Ovary (tissue), 9 donors: ENCODE data around the gene CHCHD3. TPM values are rescaled to one million over a fixed set of nuclear protein-coding genes. Genes with fewer than 3 reads are reported as not detected.

ENCODE experiments used
- DNase-seq, 5 donors: peaks; one replicate each; pipeline ENCODE4 v3.0.0-alpha.2; 2019 to 2020
- H3K27ac ChIP-seq, 2 donors: fragments of 200-600 bp; one replicate each; pipeline versions ENCODE4 v1.5.1 to v1.8.0; 2019 to 2022
- H3K27me3 ChIP-seq: fragments of 200-600 bp; one replicate; pipeline ENCODE4 v1.8.0; 2022
- H3K36me3 ChIP-seq: fragments of 200-600 bp; sonication (generic); one replicate; pipeline ENCODE4 v1.5.1; 2019
- H3K4me1 ChIP-seq: one replicate; pipeline ENCODE4 v1.8.1; 2013; ENCODE audit warnings: mild to moderate bottlenecking, moderate library complexity; ENCODE audit not compliant: insufficient read depth
- H3K4me3 ChIP-seq: fragments of 200-600 bp; sonication (generic); one replicate; pipeline ENCODE4 v1.5.1; 2017
- H3K9me3 ChIP-seq, 2 donors: fragments of 200-600 bp in 1 of 2; sonication (generic) in 1 of 2; one replicate each; pipeline versions ENCODE4 v1.5.1 to v1.8.1; 2013 to 2019; ENCODE audit warnings: mild to moderate bottlenecking in 1 of 2, moderate library complexity in 1 of 2
- EP300 ChIP-seq: sonication (generic); formaldehyde crosslinking; IDR thresholded peaks from one replicate; pipeline ENCODE4 v1.6.1; 2017; ENCODE audit warnings: antibody characterized with exemption
- POLR2A ChIP-seq: fragments of 450-650 bp; IDR thresholded peaks from one replicate; pipeline ENCODE4 v1.6.1; 2017; ENCODE audit warnings: antibody characterized with exemption, mild to moderate bottlenecking, moderate library complexity
- WGBS, 3 donors: extraction: QIAGEN DNeasy Blood & Tissue Kit in 1 of 3; methylation state at CpG; one replicate each; pipeline versions ENCODE4 v1.1.5 to v1.1.7; 2013 to 2017; 5-methylcytosine and 5-hydroxymethylcytosine counted together
- intact Hi-C, 4 donors: fragments of 100-400 bp; cut with DNase I; formaldehyde crosslinking; loops; one replicate each; pipeline versions ENCODE4 v1.11.0 to v1.15.1; 2022 to 2023
- polyA plus RNA-seq, 2 donors: library from polyadenylated mRNA; stranded (reverse); fragments of 200-250 nt in 1 of 2; fragments of 350-450 nt in 1 of 2; fragmentation: Illumina TruSeq in 1 of 2; extraction: RNeasy Lipid Tissue Mini Kit (QIAGEN cat#74804) in 1 of 2; gene quantifications; one replicate each; pipeline ENCODE4 v1.2.3, GENCODE V29; 2013 to 2014
- total RNA-seq, 7 donors: library from RNA; depleted of rRNA in 2 of 7; stranded (reverse); fragments of >200 nt in 2 of 7; fragmentation: NEBNext Ultra II Directional in 3 of 7; extraction: Animal tissue kit (Norgen Biotek cat#: 25700) in 3 of 7; gene quantifications; one replicate each; pipeline versions ENCODE4 v1.1.0 to v1.2.4, GENCODE V29; 2016 to 2023
- TF ChIP-seq, protein P1 (sequence below), 3 donors: fragments of 450-650 bp in 2 of 3; fragments of 200-600 bp in 1 of 3; IDR thresholded peaks; one replicate each; pipeline versions ENCODE4 v1.5.1 to v1.8.0; 2016 to 2022; ENCODE audit warnings: antibody characterized with exemption in 3 of 3, mild to moderate bottlenecking in 1 of 3
- donor health status: DM: no; HTN: no; CAD: no; lungs with moderate emphysema.
- donor health status: DM: no; HTN: no; CAD: no.
- donor health status: Bipolar disorder and iron deficiency.
- donor health status: DM: yes; HTN: yes; CAD: no.
- donor health status: DM: no; HTN: no; CAD: no.
- donor health status: DM: yes; HTN: yes; CAD: no.

The CHCHD3 gene
- total and polyA plus RNA-seq, 9 donors, result 31.4 to 59.1 (median 36.7) TPM

DNA sequence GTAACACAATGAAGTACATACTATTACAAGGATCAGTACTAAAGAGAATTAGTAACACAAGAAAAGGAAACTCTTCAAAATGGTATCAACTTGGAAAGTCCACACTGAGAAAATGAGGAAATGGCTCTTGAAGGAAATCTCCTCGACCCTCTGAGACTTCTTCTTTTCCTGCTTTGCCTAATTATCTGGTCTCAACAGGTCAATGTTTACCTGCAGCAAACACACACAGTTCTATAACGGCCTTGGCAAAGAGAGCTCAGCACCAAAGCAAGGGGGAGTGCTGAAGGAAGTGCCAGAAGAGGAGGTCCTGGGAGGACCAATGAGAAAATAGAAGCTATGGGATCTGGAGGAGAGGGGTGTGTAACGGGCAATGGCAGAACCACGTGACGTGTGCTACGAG, 21.9 kb downstream of the CHCHD3 start:
- DNase-seq, result no peak
- intact Hi-C loops, result no loop called here
- TF ChIP-seq EP300 (no peak), POLR2A (no peak)
- TF ChIP-seq, protein P1, sequence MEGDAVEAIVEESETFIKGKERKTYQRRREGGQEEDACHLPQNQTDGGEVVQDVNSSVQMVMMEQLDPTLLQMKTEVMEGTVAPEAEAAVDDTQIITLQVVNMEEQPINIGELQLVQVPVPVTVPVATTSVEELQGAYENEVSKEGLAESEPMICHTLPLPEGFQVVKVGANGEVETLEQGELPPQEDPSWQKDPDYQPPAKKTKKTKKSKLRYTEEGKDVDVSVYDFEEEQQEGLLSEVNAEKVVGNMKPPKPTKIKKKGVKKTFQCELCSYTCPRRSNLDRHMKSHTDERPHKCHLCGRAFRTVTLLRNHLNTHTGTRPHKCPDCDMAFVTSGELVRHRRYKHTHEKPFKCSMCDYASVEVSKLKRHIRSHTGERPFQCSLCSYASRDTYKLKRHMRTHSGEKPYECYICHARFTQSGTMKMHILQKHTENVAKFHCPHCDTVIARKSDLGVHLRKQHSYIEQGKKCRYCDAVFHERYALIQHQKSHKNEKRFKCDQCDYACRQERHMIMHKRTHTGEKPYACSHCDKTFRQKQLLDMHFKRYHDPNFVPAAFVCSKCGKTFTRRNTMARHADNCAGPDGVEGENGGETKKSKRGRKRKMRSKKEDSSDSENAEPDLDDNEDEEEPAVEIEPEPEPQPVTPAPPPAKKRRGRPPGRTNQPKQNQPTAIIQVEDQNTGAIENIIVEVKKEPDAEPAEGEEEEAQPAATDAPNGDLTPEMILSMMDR (IDR thresholded peaks at IDR 0.05), result no peak
- H3K9me3 ChIP-seq, result no peaks in the 10 kb centered on the region
- H3K27me3 ChIP-seq, result no peaks in the 10 kb centered on the region
- no peak overlapping the region for H3K27ac ChIP-seq
- WGBS, 3 donors, result 90 to 92% (median 91%) methylated on average over 6 of the region's 6 CpGs
- H3K36me3 ChIP-seq, result no peaks in the 10 kb centered on the region
- H3K4me1 ChIP-seq, result no peaks in the 10 kb centered on the region
- no peak overlapping the region for H3K4me3 ChIP-seq

DNA sequence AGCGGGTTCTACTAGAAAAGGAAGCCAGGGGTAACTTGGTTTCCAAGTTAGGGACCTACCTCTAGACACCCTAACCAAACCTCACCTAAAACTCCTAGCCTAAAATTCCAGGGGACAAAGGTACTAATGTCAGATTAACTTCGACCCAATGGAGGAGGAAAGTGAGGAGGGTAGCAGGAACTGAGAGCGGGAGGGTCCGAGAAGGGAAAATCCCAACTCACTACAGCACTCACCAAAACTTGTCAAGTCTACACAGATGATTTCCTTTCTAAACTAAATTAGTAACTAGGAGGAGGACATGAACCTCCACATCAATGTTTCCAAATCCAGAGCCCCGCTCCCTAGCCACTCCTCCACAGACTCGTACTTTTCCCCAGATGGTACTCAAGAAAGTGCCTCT, 22.6 kb downstream of the CHCHD3 start:
- TF ChIP-seq, protein P1 (IDR thresholded peaks at IDR 0.05), result no peak
- TF ChIP-seq EP300, result no peak
- TF ChIP-seq POLR2A, result no peak
- H3K4me1 ChIP-seq, result no peaks in the 10 kb centered on the region
- H3K4me3 ChIP-seq, result no peak overlapping the region
- H3K27me3 ChIP-seq, result no peaks in the 10 kb centered on the region
- intact Hi-C loops, result no loop called here
- no peaks in the 10 kb centered on the region for H3K36me3 ChIP-seq
- WGBS, 3 donors, result 93 to 97% (median 96%) methylated on average over 6 of the region's 6 CpGs
- no peaks in the 10 kb centered on the region for H3K9me3 ChIP-seq
- DNase-seq, result no peak
- H3K27ac ChIP-seq, result no peak overlapping the region

DNA sequence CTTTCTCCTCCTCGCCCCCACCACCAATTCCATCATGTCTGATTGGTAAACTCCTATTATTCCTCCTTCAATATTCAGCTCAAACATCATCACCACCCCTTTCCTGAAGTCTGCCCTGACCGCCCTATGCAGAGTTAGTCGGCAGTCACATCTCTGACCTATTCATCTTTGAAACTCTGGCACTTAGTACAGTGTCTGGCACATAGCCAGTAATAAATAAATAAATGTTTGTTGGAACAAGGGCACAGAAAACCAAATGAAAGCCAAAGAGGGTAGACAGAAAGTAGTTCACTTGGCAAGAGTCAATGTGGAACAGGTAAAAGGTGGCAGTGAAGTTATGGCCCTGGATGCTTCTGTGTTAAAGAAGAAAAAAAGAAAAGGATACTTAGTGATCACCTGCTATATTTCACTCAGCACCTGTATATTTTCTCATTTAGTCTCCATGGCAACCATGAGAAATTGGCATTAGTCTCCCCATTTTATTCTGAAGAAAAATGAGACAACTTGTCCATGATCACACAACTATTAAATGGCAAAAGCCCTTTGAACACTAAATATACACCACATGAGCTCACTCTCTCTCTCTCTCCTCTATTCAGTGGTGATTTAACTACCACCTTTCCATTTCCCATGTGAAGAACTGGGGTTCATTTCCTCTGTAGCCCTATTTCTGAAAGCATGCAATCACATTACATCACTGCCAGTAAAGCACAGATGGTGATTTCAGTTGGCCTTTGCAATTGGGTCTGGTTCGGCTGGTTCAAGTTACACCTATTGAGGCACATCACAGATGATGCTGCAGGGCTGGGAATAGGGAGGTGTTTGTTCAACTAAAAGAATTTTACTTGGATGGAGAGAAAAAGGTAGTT, 25.3 kb downstream of the CHCHD3 start:
- H3K4me1 ChIP-seq, result peaks cover 4% of the 10 kb centered on the region
- 94 to 96% (median 95%) methylated on average over 4 of the region's 4 CpGs for WGBS, 3 donors
- intact Hi-C loops, result no loop called here

DNA sequence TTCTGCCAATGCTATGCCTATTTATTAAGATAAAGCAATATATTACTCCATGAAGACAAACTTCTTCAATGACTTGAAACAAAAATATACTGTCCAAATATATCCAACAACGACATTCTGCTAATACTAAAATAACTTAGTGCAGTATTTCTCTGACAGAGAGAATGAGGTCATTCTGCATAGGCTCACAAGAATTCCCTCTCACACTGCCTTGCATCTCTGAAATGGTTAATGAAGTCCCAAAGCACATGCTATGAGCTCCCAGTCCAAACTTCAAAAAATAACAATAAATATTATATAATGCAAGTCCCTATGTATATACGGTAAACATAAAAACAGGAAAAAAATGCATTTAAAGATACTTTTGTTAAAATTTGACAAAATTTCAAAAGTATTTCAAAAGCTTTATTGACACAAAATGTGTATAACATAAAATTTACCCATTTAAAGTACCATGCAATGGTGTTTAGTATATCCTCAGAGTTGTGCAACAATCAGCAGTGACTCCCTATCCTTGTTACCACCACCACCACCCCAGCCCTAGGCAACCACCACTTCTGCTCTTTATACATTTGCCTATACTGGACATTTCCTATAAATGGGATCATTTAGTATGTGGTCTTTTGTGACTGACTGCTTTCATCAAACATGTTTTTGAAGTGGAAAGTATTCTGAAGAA, 27.6 kb downstream of the CHCHD3 start:
- TF ChIP-seq POLR2A, result no peak
- TF ChIP-seq, protein P1 (IDR thresholded peaks at IDR 0.05), result no peak
- no peak for TF ChIP-seq EP300
- Histone ChIP-seq H3K27me3 (no peaks in the 10 kb centered on the region), H3K27ac (no peak overlapping the region), H3K4me3 (no peak overlapping the region), H3K36me3 (no peaks in the 10 kb centered on the region), H3K9me3 (no peaks in the 10 kb centered on the region), H3K4me1 (peaks cover 5% of the 10 kb centered on the region)
- DNase-seq, result no peak
- intact Hi-C loops, result no loop called here
- 64 to 69% (median 66%) methylated on average over 2 of the region's 2 CpGs for WGBS, 3 donors

More for the DNA sequence above, 25.3 kb downstream of the CHCHD3 start:
- no peak overlapping the region for H3K4me3 ChIP-seq
- no peak overlapping the region for H3K27ac ChIP-seq
- no peaks in the 10 kb centered on the region for H3K9me3 ChIP-seq
- H3K27me3 ChIP-seq, result no peaks in the 10 kb centered on the region
- TF ChIP-seq POLR2A, result no peak
- no peak for TF ChIP-seq EP300
- TF ChIP-seq, protein P1 (IDR thresholded peaks at IDR 0.05), result no peak
- no peak for DNase-seq
- no peaks in the 10 kb centered on the region for H3K36me3 ChIP-seq
